Lung (tissue), 12 donors: ENCODE measurements around the gene ITGB1. TPM values are rescaled to one million over a fixed set of nuclear protein-coding genes. Genes with fewer than 3 reads are reported as not detected.
A peak's percentile ranks its signal among the peaks of the same experiment; 100 is the strongest.

Source experiments
- ATAC-seq: fragments of 200-7000 bp; cut with Tn5 transposase; one replicate; pipeline ENCODE4 v1.9.1; 2020; ENCODE audit warnings: moderate number of reproducible peaks; ENCODE audit not compliant: insufficient read depth, low FRiP score
- DNase-seq, 3 donors: peaks; one replicate each; pipeline ENCODE4 v3.0.0-alpha.2; 2013 to 2017
- H3K27ac ChIP-seq, 2 donors: one replicate each; pipeline ENCODE4 v1.5.1; 2013; ENCODE audit warnings: mild to moderate bottlenecking in 2 of 2, moderate library complexity in 2 of 2, control low read depth in 1 of 2, inconsistent platforms in 1 of 2, low read depth in 1 of 2, low read length in 1 of 2
- H3K27me3 ChIP-seq, 3 donors: one replicate each; pipeline ENCODE4 v1.5.1; 2013; ENCODE audit warnings: low read length in 2 of 3; ENCODE audit not compliant: control insufficient read depth in 3 of 3, insufficient read depth in 3 of 3
- H3K36me3 ChIP-seq, 4 donors: one replicate each; pipeline ENCODE4 v1.5.1; 2013; ENCODE audit warnings: low read length in 4 of 4, mild to moderate bottlenecking in 1 of 4, moderate library complexity in 1 of 4; ENCODE audit not compliant: control insufficient read depth in 4 of 4, insufficient read depth in 4 of 4
- H3K4me1 ChIP-seq, 5 donors: one replicate each; pipeline ENCODE4 v1.5.1; 2013; ENCODE audit warnings: low read length in 5 of 5, mild to moderate bottlenecking in 2 of 5, moderate library complexity in 1 of 5; ENCODE audit not compliant: control insufficient read depth in 5 of 5, insufficient read depth in 5 of 5
- H3K4me3 ChIP-seq: one replicate; pipeline ENCODE4 v1.5.1; 2013; ENCODE audit warnings: mild to moderate bottlenecking, control low read depth, moderate library complexity
- H3K9ac ChIP-seq, 2 donors: one replicate each; pipeline ENCODE4 v1.5.1; 2013; ENCODE audit warnings: low read length in 2 of 2, control low read depth in 1 of 2; ENCODE audit not compliant: insufficient read depth in 1 of 2
- H3K9me3 ChIP-seq, 4 donors: one replicate each; pipeline ENCODE4 v1.5.1; 2013; ENCODE audit warnings: low read length in 3 of 4, mild to moderate bottlenecking in 1 of 4, moderate library complexity in 1 of 4; ENCODE audit not compliant: control insufficient read depth in 4 of 4, insufficient read depth in 3 of 4
- CTCF ChIP-seq: IDR thresholded peaks from 2 replicates; pipeline ENCODE4 v1.5.1; 2012; ENCODE audit warnings: mild to moderate bottlenecking; ENCODE audit errors: control extremely low read depth, extremely low read depth
- WGBS, 2 donors: extraction: QIAGEN DNeasy Blood & Tissue Kit; methylation state at CpG; one replicate each; pipeline ENCODE4 v1.1.7; 2013; 5-methylcytosine and 5-hydroxymethylcytosine counted together
- polyA plus RNA-seq, 2 donors: library from polyadenylated mRNA; stranded (reverse); fragments of 200-250 nt; gene quantifications; one replicate each; pipeline ENCODE4 v1.2.1, GENCODE V29; 2013
- total RNA-seq, 2 donors: library from RNA; depleted of rRNA in 1 of 2; stranded (reverse); fragments of >200 nt in 1 of 2; gene quantifications; one replicate each; pipeline ENCODE4 v1.2.1, GENCODE V29; 2014 to 2021
- donor health status: control.
- donor health status: control.
- donor health status: Bipolar disorder and iron deficiency.
- donor health status: healthy.
- donor health status: DM: yes; HTN: yes; CAD: no.

Gene ITGB1
- total and polyA plus RNA-seq, 4 donors: 105 to 445 (median 333) TPM

DNA sequence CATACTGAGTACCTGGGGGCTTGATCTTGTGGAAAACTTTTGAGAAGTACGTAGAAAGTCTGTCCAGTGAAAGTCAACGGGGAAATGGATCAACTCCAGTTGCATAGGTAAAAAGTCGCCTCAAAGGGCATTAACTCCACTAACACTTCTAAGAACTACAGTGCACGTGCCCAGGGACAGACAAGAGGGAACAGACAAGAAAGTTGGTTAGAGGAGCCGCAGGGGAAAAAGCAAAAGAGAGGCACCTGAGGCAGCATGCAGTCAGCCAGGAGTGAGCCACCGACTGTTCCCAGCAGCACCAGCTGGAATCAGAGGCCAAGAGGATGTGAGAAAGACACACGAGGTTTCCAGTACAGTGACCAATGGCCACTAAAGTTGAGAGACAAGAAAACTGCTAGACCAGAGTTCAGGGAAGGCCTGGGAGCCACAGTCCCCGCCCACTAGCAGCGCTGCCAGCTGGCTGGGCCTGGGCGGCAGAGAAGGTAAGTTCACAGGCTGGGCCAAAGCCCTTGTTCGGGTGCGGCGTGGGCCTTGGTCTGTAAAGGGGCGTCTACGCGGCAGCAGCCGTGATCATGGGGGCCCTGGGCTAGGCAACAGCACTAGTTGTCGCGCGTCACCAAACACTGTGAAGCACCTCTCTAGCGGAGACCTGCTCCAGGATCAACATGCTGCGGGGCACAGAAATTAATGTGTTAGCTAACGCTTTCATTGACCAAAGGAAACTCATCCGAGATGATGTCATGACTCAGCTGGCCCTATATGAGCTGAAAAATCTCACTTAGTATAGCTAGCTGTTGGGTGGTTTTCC, 14.0 kb downstream of the ITGB1 start:
- Histone ChIP-seq H3K36me3 (peaks cover 0 to 4% (median under 1%) of the 10 kb centered on the region in 4 donors), H3K9me3 (no peaks in the 10 kb centered on the region), H3K27me3 (no peaks in the 10 kb centered on the region), H3K4me1 (peaks cover 8 to 54% (median 23%) of the 10 kb centered on the region in 5 donors), H3K9ac (no peak overlapping the region), H3K4me3 (no peak overlapping the region), H3K27ac (peak overlapping the region in 1 of 2 donors; percentile 24)
- 79 to 88% methylated on average over 24 of the region's 24 CpGs for WGBS, 2 donors
- TF ChIP-seq CTCF: no peak
- DNase-seq: no peak
- ATAC-seq: no peak

DNA sequence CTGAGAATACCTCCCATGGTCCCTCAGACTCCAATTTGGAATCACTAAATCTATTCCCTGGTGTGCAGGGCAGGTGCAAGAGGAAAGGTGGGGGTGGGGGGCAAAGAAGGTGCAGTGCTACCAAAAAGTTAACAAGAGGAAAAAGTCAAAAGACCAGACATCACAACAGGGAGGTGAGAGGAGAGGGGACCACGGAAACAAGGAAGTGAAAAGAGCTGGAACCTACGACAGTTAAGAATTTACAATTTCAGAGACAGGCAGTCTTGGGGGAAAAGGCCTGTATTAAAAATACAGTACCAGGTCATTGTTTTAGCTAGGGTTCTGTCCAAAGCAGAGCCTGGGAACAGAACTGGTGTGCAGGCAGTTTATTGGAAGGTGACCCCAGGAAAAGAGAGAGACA, 14.6 kb downstream of the ITGB1 start:
- Histone ChIP-seq H3K9ac (no peak overlapping the region), H3K27me3 (no peaks in the 10 kb centered on the region), H3K4me3 (no peak overlapping the region), H3K4me1 (peaks cover 15 to 50% (median 26%) of the 10 kb centered on the region in 5 donors), H3K9me3 (no peaks in the 10 kb centered on the region), H3K27ac (no peak overlapping the region), H3K36me3 (peaks cover 0 to 4% (median 0%) of the 10 kb centered on the region in 4 donors)
- 20 to 49% methylated on average over 2 of the region's 2 CpGs for WGBS, 2 donors
- ATAC-seq (no peak), DNase-seq (no peak)
- TF ChIP-seq CTCF: no peak

DNA sequence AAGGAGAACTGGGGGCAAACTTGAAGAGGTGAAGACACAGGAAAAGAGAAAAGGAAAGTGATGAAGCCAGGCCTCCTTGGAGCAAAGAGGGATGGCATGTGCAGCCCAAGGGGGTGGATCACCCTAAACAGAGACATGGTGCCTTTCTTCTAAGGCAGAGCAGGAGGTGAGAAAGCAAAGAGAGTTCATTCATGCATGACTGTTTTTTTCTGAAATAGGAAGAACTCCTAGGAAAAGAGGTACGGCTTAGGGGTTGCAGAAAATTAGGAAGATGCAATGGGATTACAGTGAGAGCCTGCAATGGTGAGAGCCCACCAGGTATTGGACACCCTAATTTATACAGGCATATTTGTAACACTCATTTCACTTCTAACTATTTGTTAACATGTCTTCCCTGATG, 15.9 kb downstream of the ITGB1 start:
- 87 to 98% methylated on average over 1 of the region's 1 CpG for WGBS, 2 donors
- Histone ChIP-seq H3K27ac (peak overlapping the region in 1 of 2 donors; percentile 54), H3K27me3 (no peaks in the 10 kb centered on the region), H3K9me3 (no peaks in the 10 kb centered on the region), H3K9ac (no peak overlapping the region), H3K4me3 (no peak overlapping the region), H3K4me1 (peaks cover 18 to 50% (median 25%) of the 10 kb centered on the region in 5 donors), H3K36me3 (peaks cover 0 to 4% (median 0%) of the 10 kb centered on the region in 4 donors)
- no peak for TF ChIP-seq CTCF
- ATAC-seq (no peak), DNase-seq (no peak)
